Colonic mucosa (tissue), 4 donors: ENCODE results near the gene CYP27B1. TPM values are rescaled to one million over a fixed set of nuclear protein-coding genes. Genes with fewer than 3 reads are reported as not detected.

Experiments
- DNase-seq: peaks from one replicate; pipeline ENCODE4 v3.0.0-alpha.2; 2020
- H3K27ac ChIP-seq: fragments of 200-600 bp; one replicate; pipeline ENCODE4 v1.8.0; 2021
- H3K27me3 ChIP-seq: fragments of 200-600 bp; one replicate; pipeline ENCODE4 v1.8.0; 2021
- H3K36me3 ChIP-seq: fragments of 200-600 bp; one replicate; pipeline ENCODE4 v1.8.0; 2021
- H3K4me1 ChIP-seq: fragments of 200-600 bp; one replicate; pipeline ENCODE4 v1.8.0; 2021; ENCODE audit warnings: mild to moderate bottlenecking
- H3K4me3 ChIP-seq: fragments of 200-600 bp; one replicate; pipeline ENCODE4 v1.8.0; 2021
- H3K9ac ChIP-seq, 2 donors: one replicate each; pipeline ENCODE4 v1.7.0; 2013; ENCODE audit warnings: control low read depth in 2 of 2, low read depth in 2 of 2, low read length in 2 of 2
- H3K9me3 ChIP-seq: fragments of 200-600 bp; one replicate; pipeline ENCODE4 v1.8.0; 2021
- intact Hi-C: fragments of 100-400 bp; cut with DNase I; formaldehyde crosslinking; loops from one replicate; pipeline ENCODE4 v1.14.1; 2022
- total RNA-seq, 2 donors: library from RNA; stranded (reverse); fragmentation: NEBNext Ultra II Directional in 1 of 2; extraction: Animal tissue kit (Norgen Biotek cat#: 25700) in 1 of 2; gene quantifications; one replicate each; pipeline ENCODE4 v1.2.1, GENCODE V29; 2021
- TF ChIP-seq, protein P1 (sequence below): fragments of 200-600 bp; IDR thresholded peaks from one replicate; pipeline ENCODE4 v1.8.0; 2022; ENCODE audit warnings: antibody characterized with exemption, mild to moderate bottlenecking
- donor health status: healthy.
- donor health status: DM: no; HTN: no; CAD: no.
- donor health status: DM: no; HTN: no; CAD: no.

Gene CYP27B1
- total RNA-seq, 2 donors from 2014 or later = 0.80 to 1.6 TPM

DNA sequence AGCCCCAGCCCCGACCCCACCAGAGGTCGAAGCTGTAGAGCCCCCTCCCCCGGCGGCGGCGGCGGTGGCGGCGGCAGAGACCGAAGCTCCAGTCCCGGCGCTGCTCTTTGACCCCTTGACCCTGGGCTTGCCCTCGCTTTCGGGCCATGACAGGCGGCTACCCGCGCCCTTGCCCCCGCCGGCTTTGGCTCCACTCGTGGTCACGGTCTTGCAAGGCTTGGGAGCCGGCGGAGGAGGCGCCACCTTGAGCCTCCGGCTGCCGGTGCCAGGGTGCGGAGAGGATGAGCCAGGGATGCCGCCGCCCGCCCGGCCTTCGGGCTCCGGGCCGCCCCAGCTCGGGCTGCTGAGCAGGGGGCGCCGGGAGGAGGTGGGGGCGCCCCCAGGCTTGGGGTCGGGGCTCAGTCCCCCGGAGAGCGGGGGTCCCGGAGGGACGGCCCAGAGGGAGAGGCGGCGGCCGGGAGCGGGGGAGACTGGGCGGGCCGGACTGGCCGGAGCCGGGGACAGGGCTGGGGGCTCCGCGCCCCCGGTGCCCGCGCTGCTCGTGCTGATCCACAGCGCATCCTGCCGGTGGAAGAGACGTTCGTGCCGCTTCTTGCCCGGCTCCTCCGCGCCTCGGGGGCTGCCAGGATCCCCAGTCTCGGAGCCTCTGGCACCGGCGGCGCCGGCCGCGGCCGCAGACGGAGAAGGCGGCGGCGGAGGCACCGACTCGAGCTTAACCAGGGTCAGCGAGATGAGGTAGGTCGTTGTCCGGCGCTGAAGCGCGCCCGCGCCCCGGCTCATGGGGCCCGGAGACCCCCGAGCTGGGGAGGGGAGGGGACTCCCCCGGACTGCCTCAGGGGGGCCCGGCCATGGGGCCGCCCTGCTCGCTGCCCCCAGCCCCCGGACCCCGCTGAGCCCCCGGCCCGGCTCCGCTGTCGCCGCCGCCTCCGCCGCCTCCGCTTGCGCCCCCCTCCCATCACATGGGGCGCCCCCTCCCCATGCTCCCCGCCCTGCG, 29.1 kb downstream of the CYP27B1 start:
- Histone ChIP-seq H3K27me3 (peaks cover 58% of the 10 kb centered on the region), H3K9ac (no peak overlapping the region), H3K9me3 (no peaks in the 10 kb centered on the region), H3K27ac (no peak overlapping the region), H3K4me1 (peaks cover 5% of the 10 kb centered on the region), H3K36me3 (no peaks in the 10 kb centered on the region), H3K4me3 (peak overlapping the region; percentile 5)
- TF ChIP-seq, protein P1, sequence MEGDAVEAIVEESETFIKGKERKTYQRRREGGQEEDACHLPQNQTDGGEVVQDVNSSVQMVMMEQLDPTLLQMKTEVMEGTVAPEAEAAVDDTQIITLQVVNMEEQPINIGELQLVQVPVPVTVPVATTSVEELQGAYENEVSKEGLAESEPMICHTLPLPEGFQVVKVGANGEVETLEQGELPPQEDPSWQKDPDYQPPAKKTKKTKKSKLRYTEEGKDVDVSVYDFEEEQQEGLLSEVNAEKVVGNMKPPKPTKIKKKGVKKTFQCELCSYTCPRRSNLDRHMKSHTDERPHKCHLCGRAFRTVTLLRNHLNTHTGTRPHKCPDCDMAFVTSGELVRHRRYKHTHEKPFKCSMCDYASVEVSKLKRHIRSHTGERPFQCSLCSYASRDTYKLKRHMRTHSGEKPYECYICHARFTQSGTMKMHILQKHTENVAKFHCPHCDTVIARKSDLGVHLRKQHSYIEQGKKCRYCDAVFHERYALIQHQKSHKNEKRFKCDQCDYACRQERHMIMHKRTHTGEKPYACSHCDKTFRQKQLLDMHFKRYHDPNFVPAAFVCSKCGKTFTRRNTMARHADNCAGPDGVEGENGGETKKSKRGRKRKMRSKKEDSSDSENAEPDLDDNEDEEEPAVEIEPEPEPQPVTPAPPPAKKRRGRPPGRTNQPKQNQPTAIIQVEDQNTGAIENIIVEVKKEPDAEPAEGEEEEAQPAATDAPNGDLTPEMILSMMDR = no peak
- DNase-seq = no peak
- intact Hi-C loops = no loop called here

DNA sequence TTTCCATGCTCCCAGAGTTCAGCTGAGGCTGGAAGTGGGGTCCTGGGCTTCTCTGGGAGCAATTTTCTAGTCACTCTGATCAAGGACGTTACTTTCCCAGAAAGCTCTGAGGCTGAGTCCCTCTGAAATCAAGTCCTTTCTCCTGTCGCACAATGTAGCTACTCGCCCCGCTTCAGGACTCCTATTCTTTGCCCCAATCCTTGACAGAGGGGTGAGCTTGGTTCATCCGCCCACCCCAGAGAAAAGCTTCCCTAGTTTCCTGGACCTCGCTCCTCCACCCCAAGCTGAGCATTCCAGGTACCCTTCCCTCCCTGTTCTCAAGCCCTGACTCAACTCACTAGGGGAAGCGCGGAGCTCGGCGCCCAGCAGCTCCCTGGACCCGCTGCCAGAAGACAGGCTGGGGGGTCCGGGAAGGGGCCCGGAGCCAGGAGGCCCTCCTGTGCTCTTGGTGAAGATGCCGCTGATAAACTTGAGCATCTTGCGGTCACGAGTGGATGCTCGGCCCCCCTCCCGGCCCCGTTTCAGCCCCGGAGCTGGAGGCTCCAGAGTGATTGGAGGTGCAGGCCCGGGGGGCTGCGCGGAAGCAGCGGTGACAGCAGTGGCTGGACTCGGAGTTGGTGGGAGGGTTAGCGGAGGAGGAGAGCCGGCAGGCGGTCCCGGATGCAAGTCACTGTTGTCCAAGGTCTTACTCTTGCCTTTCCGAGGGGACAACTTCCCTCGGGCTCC, 30.0 kb downstream of the CYP27B1 start:
- peaks cover 58% of the 10 kb centered on the region for H3K27me3 ChIP-seq

DNA sequence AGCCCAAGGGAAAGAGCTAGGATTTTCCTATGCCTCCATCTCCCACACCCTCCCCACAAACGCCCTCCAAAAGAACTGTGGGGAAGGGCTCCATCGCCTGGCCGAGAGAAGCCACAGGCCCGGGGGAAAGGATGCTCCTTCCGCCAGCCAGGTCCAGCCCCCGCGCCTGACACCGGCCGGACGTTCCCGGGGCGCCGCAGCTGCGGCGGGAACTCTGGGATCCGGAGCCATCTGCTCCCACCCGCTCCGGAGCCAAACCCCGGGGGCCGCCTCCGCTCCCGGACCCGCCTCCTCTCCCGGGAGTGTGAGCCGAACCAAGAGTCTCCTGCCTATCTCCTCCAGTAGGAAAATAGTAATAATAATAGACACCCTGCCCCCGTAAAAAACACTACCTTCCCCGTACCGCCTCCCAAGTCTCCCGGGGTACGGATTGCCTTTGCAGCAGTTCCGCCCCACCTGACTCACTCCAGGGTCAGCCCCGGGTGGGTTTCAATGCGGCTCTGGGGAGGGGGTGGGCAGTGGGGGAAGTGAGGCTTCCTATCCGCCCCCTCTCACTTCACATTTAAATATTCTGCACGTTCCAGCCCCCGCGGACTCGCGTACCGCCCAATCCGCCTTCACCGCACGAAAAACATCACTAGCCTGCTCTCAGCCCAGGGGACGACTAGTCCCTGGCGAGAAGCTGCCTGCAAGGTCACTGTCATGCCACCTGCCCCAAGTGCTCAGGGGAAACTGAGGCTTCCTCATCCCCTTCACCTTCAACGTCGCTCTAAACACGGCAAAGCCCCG, 30.7 kb downstream of the CYP27B1 start:
- H3K9me3 ChIP-seq = no peaks in the 10 kb centered on the region
- peaks cover 5% of the 10 kb centered on the region for H3K4me1 ChIP-seq
- intact Hi-C loops = no loop called here
- no peak overlapping the region for H3K27ac ChIP-seq
- H3K9ac ChIP-seq = no peak overlapping the region
- DNase-seq = no peak
- peaks cover 58% of the 10 kb centered on the region for H3K27me3 ChIP-seq
- no peaks in the 10 kb centered on the region for H3K36me3 ChIP-seq
- H3K4me3 ChIP-seq = no peak overlapping the region
- TF ChIP-seq, protein P1 = no peak

More for the DNA sequence above, 30.0 kb downstream of the CYP27B1 start:
- TF ChIP-seq, protein P1 = no peak
- no peaks in the 10 kb centered on the region for H3K9me3 ChIP-seq
- no peak overlapping the region for H3K9ac ChIP-seq
- H3K4me1 ChIP-seq = peaks cover 5% of the 10 kb centered on the region
- DNase-seq = no peak
- intact Hi-C loops = no loop called here
- no peaks in the 10 kb centered on the region for H3K36me3 ChIP-seq
- H3K4me3 ChIP-seq = no peak overlapping the region
- no peak overlapping the region for H3K27ac ChIP-seq

DNA sequence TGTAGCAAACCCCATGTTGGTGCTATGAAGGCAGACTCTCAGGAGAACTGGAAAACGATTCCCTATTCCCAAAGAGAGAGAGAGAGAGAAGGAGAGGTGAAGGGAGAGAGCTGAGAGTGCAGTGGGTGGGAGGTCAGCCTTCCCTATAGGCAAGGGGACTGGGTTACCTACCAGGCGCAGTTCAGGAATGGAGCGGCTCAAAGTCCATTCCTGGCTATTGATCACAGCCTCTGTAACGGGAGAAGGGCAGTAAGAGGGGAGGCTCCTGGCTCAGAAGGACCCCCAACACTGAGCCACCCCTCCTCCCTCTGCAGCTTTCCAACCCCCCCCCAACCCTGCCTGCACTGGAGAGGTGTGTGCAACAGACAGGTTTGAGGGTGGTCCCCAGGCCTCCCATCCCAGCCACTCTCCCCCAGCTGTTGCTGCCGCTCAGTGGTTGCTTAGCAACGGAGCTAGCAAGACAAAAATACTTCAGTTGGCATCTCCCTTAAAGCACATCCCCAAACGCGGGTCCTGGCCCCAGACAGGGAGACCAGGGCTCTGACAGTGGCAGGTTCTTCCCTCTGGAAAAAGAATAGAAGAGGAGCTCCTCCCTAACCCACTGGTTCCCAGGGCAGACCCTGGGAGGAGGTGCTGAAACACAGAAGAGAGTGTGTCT, 31.6 kb downstream of the CYP27B1 start:
- Histone ChIP-seq H3K27ac (no peak overlapping the region), H3K9ac (no peak overlapping the region), H3K9me3 (no peaks in the 10 kb centered on the region), H3K4me1 (peaks cover 5% of the 10 kb centered on the region), H3K4me3 (no peak overlapping the region), H3K27me3 (peaks cover 52% of the 10 kb centered on the region), H3K36me3 (no peaks in the 10 kb centered on the region)
- intact Hi-C loops = no loop called here
- TF ChIP-seq, protein P1 = no peak
- no peak for DNase-seq
